Stimulated activated CD8-positive, alpha-beta memory T cell treated with anti-CD3 and anti-CD28 coated beads, Interleukin-4, amount 100 ng/mL, for 24 hours (primary cell): ENCODE results near the gene CFAP221.

ENCODE experiments used
- DNase-seq: peaks from one replicate; pipeline ENCODE4 v3.0.0-alpha.2; 2020; ENCODE audit warnings: low read depth

Gene CFAP221

GRCh38 chr2:119544075-119544938 lies at the start of gene CFAP221:
Gene CFAP221 (plus strand): TSS chr2:119544449. CDS start chr2:119546132, 1,683 bp downstream.
- peak; percentile 27 for DNase-seq

- DNase-seq: no peak
These were observed 48.3 kb upstream of the CFAP221 start for GRCh38 chr2:119495948-119496347.

- no peak for DNase-seq
These were observed 47.6 kb upstream of the CFAP221 start for GRCh38 chr2:119496682-119497081.

GRCh38 chr2:119508756-119509155 lies 35.5 kb upstream of the CFAP221 start:
- no peak for DNase-seq

DNA sequence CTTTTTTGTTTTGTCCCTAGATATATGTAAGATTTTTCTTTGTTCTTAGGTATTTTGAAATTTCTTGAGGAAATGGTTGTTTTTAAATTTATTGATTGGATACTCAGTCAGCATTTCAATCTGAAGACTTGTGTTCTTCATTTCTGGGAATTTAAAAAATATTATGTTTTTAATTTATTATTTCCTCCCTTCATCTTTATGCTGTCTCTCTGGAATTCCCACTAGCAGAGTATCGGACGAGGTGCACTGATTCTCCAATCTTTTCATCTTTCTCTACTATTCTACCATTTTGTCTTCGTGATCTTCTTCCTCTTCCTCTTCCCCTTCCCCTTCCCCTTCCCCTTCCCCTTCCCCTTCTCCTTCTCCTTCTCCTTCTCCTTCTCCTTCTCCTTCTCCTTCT lies 32.3 kb upstream of the CFAP221 start:
- no peak for DNase-seq

GRCh38 chr2:119512946-119513345 lies 31.3 kb upstream of the CFAP221 start:
- no peak for DNase-seq

- DNase-seq: no peak
These were observed 30.4 kb upstream of the CFAP221 start for GRCh38 chr2:119513832-119514231.

- no peak for DNase-seq
These were observed 28.1 kb upstream of the CFAP221 start for GRCh38 chr2:119516121-119516520.

DNA sequence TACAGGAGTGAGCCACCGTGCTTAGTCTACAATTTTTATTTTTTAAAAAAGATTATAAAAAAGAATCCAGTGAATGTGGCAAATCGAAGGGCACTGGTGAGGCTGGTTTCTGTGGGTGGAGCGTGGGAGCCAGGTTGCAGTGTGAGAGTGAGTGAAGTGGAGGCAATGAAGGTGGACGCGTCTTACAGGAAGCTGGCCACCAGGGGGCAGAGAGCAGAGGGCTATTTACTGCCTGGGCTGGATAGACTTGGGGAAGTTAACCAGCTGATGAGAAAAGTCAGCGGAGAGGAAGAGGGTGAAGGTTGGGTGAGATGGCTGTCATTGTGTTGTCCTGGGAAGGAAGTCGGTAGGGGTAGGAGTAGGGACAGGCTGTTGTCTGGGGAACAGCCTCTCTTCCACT lies 26.8 kb upstream of the CFAP221 start:
- DNase-seq: peak; percentile 7

GRCh38 chr2:119518401-119519056 lies 25.7 kb upstream of the CFAP221 start:
- no peak for DNase-seq

DNA sequence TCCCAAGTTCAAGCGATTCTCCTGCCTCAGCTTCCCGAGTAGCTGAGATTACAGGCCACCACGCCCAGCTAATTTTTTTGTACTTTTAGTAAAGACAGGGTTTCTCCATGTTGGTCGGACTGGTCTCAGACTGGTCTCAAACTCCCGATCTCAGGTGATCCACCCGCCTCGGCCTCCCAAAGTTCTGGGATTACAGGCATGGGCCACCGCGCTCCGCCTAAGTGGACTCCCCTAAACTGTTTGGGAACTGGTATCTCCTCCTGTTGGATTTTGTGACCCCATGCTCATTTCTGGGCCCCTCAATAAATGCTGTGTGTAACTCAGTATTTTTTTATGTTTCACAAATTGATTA lies 25.2 kb upstream of the CFAP221 start:
- DNase-seq: no peak

GRCh38 chr2:119520696-119521432 lies 23.4 kb upstream of the CFAP221 start:
- no peak for DNase-seq

DNA sequence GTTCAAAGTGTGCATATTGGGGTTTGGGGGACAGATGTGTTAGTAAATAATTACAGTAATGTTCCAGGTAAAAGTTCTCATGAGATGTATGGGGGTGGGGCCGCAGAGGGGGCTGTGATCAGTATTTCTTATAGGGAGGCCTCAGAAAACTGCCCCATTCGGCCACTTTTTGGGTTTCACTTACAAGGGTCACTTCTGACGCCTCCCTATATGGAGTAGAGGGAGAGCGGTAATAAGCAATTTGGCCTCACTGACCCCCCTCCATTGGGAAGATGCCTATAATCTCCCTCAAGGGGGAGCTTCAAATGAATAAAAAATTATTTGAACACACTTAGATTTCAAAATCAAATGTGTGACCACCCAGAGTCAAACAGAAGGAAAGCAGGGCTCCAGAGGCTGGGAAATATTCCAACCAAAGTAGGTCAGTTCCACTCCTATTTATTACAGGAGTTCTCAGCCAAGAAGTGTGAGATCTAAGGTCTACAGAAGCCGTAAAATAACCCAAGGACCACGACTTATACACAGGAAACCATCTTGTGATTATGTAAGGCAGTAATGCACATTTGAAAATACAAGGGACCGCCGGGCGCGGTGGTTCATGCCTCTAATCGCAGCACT lies 22.7 kb upstream of the CFAP221 start:
- DNase-seq: no peak

DNA sequence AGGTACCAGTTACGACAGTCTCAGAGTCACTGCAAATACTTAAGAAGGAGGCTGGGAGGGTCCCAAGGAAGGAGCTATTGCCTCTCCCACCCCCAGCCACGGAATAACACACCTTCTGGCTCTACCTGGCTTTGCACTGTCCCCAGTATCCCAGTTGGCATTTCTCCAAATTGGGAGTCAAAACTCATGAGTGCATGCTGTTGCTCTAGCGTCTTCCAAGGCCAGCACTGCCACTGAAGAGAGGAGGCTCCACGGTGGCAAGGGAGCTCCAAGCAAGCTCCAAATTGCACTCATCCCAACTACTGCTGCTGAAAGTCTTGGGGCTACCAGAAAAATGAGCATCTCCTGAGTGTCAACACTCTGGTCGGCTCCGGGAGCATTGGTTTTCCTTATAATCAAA lies 21.6 kb upstream of the CFAP221 start:
- DNase-seq: no peak

DNA sequence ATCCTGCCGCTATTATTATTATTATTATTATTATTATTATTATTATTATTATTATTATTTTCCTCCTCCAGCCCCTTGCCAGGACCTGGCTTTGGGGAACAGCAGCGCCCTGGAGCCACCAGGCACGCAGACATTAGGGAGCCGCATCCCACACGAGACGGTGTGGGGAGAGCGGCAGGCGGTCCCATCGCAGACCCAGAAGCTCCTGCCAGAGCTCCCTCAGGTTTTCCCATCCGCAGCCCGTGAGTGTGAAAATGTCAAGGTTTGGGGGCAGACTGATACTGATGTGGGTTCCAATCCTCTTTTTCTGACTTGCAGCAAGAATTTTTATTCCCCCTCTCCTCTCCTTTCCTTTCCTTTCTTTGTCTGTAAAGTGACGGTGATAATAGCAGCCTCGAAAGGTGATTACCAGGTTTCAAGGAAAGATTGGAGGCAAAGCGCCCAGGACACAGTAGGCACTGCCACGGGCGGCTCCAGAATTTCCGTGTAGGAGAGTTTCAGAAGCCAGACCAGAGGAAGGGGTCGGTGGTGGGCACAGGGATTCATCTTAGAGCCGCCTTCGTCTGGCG lies 20.8 kb upstream of the CFAP221 start:
- no peak for DNase-seq

GRCh38 chr2:119523952-119524694 lies 20.1 kb upstream of the CFAP221 start, which contains the start of gene SCTR:
Gene SCTR (minus strand): TSS chr2:119524483. CDS start chr2:119524226, 257 bp downstream.
- no peak for DNase-seq

DNA sequence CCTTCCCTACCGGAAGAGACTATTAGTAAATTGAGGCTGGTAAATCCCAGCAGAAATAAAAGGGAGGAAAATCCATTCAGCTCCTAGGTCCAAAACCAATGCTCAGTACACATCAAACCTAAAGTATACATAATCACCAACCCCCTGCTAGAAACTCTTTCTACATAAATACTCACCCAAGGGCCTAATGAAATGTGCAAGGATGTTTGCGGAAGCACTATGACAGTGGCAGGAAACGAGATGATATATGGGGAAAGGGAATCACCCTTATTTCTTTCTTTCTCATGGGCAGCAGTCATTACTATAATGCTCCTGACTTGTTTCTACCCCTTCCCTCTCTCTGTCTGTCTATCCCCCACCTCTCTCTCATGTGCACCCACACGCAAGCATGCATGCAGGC lies 18.6 kb upstream of the CFAP221 start:
- DNase-seq: no peak

DNA sequence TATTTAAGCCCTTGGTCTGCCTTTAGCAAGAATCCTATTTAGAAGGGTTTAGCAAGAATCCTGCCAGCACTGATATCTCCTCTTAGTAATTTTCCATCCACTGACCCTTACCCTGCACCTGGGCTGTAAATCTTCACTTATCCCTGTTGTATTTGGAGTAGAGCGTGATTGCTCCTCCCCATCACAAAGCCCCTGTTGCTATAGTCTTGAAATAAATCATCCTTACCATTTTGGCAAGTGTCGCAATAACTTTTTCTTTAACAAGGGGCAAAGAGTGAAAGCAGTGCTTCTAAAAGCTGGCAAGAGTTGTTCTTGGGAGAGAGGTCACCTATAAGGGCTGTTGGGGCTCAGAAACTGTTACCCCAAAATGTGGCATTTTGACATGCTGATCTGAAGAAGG lies 16.2 kb upstream of the CFAP221 start:
- no peak for DNase-seq

DNA sequence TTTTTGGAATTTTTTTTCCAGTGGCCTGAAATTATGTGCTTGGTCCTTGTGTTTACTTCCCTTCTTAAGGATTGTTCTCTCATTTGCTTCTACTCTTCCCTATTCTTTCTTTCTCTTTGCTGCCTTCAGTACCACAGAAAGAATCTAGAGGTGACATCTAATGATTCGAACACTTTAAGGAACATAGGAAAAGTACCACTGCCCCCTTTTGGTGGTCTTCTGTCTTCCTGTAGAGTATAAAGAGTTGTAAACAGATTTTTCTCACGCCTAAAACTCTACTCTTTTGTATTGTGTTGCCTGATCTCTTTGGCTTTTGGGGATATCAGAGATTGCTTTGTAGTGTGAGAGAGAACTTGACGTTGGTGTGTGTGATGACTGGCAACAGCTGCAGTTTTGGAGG lies 13.0 kb upstream of the CFAP221 start:
- DNase-seq: no peak

DNA sequence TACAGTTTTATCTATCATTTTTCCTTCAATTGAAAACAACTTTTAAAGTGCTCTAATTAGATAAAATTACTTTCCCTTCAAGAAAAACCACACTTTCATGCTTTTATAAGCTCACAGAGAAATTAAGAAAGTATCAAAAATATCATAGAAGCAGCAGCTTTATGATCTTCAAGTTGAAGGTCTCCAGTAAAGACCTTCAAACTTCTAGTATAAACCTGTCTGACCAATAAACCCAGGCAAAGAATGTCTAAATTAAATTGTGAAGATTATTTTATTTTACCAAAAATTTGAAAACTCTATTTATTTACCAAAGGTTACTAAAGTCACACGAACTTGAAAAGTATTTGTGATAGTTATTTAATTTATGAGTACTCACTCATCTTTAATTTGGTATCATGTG lies 10.7 kb upstream of the CFAP221 start:
- no peak for DNase-seq

GRCh38 chr2:119536211-119536610 lies 8.0 kb upstream of the CFAP221 start:
- DNase-seq: no peak
